AG09309 (cell line): ENCODE measurements around the gene ANKRD31.
"Not testable (repeated sequence)": the region's sequence is repeated elsewhere in the genome, so short reads cannot be mapped to it uniquely, and the experiment has no call there.

Experiments
- DNase-seq: peaks from one replicate; pipeline ENCODE4 v3.0.0-alpha.2; 2010; ENCODE audit warnings: low read depth
- H3K4me3 ChIP-seq: 2 replicates; pipeline ENCODE4 v1.5.1; 2011; ENCODE audit warnings: mild to moderate bottlenecking, low read depth, low read length, moderate library complexity; ENCODE audit not compliant: control insufficient read depth
- TF ChIP-seq, protein P1 (sequence below): IDR thresholded peaks from 2 replicates; pipeline ENCODE4 v1.5.1; 2011; ENCODE audit warnings: mild to moderate bottlenecking, low read depth, low read length, inconsistent platforms; ENCODE audit not compliant: insufficient read depth, control insufficient read depth; ENCODE audit errors: missing control alignments

ANKRD31 gene

DNA sequence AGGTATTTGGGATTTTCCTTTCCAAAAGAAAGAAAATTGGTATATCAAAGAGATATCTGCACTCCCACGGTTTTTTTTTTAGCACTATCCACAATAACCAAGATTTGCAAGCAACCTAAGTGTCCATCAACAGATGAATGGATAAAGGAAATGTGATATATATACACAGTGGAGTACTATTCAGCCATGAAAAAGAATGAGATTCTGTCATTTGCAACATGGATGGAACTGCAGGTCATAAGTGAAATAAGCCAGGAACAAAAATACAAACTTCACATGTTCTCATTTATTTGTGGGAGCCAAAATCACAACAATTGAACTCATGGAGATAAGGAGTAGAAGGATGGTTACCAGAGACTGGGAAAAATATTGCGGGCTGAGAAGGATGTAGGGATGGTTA is 9.8 kb downstream of the ANKRD31 start:
- no peak for DNase-seq
- no peak overlapping the region for H3K4me3 ChIP-seq
- TF ChIP-seq, protein P1, sequence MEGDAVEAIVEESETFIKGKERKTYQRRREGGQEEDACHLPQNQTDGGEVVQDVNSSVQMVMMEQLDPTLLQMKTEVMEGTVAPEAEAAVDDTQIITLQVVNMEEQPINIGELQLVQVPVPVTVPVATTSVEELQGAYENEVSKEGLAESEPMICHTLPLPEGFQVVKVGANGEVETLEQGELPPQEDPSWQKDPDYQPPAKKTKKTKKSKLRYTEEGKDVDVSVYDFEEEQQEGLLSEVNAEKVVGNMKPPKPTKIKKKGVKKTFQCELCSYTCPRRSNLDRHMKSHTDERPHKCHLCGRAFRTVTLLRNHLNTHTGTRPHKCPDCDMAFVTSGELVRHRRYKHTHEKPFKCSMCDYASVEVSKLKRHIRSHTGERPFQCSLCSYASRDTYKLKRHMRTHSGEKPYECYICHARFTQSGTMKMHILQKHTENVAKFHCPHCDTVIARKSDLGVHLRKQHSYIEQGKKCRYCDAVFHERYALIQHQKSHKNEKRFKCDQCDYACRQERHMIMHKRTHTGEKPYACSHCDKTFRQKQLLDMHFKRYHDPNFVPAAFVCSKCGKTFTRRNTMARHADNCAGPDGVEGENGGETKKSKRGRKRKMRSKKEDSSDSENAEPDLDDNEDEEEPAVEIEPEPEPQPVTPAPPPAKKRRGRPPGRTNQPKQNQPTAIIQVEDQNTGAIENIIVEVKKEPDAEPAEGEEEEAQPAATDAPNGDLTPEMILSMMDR = no peak

DNA sequence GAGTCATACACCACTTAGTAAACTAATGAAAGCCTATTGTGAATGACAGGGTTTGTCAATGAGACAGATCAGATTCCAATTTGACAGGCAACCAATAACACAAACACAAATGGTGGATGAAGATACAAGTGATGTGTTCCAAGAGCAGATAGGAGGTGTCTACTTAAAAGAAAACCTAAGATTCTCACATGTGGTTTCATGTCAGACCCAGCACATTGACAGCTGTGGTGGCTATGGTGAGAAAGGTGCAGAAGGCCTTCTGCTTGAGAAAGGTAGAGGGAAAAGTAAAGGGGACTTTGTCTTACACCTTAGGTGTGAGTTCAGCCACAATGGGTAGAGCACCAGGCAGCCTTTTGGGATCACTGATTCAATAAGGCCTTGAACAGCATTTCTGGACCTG is 11.2 kb downstream of the ANKRD31 start:
- TF ChIP-seq, protein P1 = no peak
- no peak for DNase-seq
- H3K4me3 ChIP-seq = no peak overlapping the region

DNA sequence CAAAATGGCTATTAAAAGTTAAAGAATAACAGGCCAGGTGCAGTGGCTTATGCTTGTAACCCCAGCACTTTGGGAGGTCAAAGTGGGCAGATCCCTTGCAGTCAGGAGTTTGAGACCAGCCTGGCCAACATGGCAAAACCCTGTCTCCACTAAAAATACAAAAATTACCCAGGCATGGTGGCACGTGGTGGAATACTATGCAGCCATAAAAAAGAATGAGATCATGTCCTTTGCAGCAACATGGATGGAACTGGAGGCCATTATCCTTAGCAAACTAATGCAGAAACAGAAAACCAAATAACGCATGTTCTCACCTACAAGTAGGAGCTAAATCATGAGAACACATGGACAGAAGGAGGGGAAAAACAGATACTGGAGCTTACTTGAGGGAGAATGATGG is 15.9 kb downstream of the ANKRD31 start:
- H3K4me3 ChIP-seq, DNase-seq: not testable (repeated sequence)

DNA sequence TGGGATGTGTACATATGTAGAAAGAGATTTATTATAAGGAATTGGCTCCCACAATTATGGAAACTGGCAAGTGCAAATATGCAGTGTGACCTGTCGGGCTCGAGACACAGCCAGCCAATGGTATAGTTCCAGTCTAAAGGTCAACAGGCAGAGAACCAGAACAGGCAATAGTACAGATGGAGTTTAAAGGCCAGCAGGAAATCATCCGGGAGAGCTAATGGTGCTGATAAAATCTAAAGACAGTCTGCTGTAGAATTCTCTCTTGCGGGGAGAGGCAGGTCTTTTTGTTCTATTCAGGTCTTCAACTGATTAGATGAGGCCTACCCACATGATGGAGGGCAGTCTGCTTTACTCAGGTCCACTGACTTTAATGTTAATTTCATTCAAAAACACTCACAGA is 21.8 kb downstream of the ANKRD31 start:
- DNase-seq = no peak
- TF ChIP-seq, protein P1 = no peak
- no peak overlapping the region for H3K4me3 ChIP-seq

DNA sequence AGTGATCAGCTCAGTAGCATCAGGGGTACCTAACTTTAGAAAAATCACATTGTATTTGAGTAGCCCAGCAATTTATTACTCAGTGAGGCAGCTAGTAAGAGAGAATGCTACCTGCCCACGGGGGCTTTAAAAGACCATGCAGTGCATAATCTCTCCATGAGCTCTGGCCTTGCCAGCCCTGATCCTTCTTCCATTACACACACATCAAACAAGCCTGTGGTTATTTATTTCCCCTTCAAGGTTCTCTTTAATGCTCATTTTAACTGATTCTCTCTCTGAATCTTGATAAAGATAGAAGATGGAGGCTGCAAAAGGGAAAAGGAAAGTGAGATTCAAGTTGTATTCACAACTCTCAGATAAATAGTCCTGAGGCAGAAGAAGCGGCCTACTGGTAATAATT is 22.3 kb downstream of the ANKRD31 start:
- no peak overlapping the region for H3K4me3 ChIP-seq
- TF ChIP-seq, protein P1 = no peak
- DNase-seq = no peak

DNA sequence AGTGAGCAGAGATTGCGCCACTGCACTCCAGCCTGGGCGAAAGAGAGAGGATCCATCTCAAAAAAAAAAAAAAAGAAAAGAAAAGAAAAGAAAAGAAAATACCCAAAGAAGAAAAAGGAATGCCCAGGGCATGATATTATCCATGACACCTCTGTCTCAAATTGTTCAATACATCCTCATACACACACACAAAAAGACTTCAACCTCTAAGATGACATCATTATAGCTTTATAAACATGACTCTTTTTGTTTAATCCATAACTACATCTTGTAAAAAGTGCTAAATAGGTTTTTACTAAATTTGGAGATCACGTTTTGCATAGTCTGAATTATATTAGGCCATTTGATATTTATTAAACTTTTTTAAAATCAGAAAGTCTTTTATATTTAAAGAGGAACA is 33.1 kb downstream of the ANKRD31 start:
- TF ChIP-seq, protein P1 = no peak
- H3K4me3 ChIP-seq = no peak overlapping the region
- no peak for DNase-seq

DNA sequence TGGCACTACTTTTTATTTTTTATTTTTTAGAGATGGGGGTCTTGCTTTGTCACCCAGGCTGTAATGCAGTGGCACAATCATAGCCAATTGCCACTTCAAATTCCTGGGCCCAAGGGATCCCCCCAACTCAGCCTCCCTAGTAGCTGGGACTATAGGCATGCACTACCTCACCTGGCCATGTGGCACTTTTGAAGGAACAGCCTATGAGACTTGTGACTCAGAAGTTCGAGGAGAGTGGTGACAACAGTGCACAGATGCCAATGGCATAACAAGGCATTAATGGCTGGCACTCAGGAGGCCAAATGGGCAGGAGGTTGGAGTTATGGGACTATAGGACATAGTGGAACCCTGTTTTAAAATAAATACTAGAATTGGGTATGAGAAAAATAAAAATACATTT is 33.7 kb downstream of the ANKRD31 start:
- DNase-seq = no peak
- no peak overlapping the region for H3K4me3 ChIP-seq
- TF ChIP-seq, protein P1 = no peak
